ENCODE measurements around the gene ZNF229.

DNA sequence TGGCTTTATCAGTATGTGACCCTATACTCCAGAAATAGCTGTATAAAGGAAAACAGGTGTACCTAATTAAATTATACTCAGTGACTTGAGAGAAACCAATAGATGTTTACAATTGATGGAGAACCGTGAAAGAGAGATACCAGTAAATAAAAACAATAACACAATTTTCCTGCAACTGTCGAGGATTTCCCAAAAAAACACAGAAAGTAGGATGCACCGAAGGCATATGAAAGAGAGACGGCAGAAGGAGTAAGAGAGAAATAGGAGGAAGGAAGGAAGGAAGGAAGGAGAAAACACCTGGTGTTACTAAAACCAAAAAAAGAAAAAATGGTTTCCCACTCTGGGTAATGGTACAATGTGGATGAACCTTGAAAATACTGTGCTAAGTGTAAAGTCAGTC lies 6.8 kb upstream of the ZNF229 start:
- TF ChIP-seq, protein P1, sequence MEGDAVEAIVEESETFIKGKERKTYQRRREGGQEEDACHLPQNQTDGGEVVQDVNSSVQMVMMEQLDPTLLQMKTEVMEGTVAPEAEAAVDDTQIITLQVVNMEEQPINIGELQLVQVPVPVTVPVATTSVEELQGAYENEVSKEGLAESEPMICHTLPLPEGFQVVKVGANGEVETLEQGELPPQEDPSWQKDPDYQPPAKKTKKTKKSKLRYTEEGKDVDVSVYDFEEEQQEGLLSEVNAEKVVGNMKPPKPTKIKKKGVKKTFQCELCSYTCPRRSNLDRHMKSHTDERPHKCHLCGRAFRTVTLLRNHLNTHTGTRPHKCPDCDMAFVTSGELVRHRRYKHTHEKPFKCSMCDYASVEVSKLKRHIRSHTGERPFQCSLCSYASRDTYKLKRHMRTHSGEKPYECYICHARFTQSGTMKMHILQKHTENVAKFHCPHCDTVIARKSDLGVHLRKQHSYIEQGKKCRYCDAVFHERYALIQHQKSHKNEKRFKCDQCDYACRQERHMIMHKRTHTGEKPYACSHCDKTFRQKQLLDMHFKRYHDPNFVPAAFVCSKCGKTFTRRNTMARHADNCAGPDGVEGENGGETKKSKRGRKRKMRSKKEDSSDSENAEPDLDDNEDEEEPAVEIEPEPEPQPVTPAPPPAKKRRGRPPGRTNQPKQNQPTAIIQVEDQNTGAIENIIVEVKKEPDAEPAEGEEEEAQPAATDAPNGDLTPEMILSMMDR (IDR thresholded peaks at IDR 0.05): no peak
- TF ChIP-seq POLR2A (IDR thresholded peaks at IDR 0.05): no peak

Measured in esophagus squamous epithelium (tissue), 4 donors.